ENCODE data around the gene ASCC1.

GRCh38 chr10:72233621-72234020 is 17.5 kb upstream of the ASCC1 start:
- TF ChIP-seq CTCF (conservative IDR thresholded peaks at IDR 0.05) (no peak), ZFX (IDR thresholded peaks at IDR 0.05) (no peak)
